Panc1 (cell line): ENCODE measurements around the gene TEX13B. TPM values are rescaled to one million over a fixed set of nuclear protein-coding genes. Genes with fewer than 3 reads are reported as not detected.
"Not testable (repeated sequence)": the region's sequence is repeated elsewhere in the genome, so short reads cannot be mapped to it uniquely, and the experiment has no call there.

ENCODE experiments used
- ATAC-seq: fragments of 200-7000 bp; cut with Tn5 transposase; 2 replicates; pipeline ENCODE4 v1.9.1; 2020; ENCODE audit warnings: mild to moderate bottlenecking, moderate library complexity
- BruUV-seq: library from RNA; stranded (reverse); fragments of 400-500 nt; replicated peaks from 2 replicates; lab custom pipeline; 2021; lab: Mats Ljungman, UMichigan
- CTCF ChIA-PET: fragments of 300-600 bp; sonication (Branson Sonifier 250); formaldehyde crosslinking; loops from one replicate; lab custom pipeline; 2022; ENCODE audit warnings: antibody characterized with exemption; lab: Charles Lee
- POLR2A ChIA-PET: fragments of 300-600 bp; sonication (Branson Sonifier 250); formaldehyde crosslinking; loops from one replicate; lab custom pipeline; 2022; ENCODE audit warnings: antibody characterized with exemption; lab: Charles Lee
- DNase-seq: peaks from one replicate; pipeline ENCODE4 v3.0.0-alpha.2; 2010; ENCODE audit warnings: low read depth, low spot score
- H3K27ac ChIP-seq: 2 replicates; pipeline ENCODE4 v1.5.1; 2011; ENCODE audit warnings: mild to moderate bottlenecking, low read length, inconsistent platforms
- H3K27me3 ChIP-seq: fragments of 200-500 bp; sonication (Bioruptor generic); 2 replicates; pipeline ENCODE4 v1.6.0; 2014; ENCODE audit warnings: low read length, inconsistent platforms; ENCODE audit not compliant: control insufficient read depth, insufficient read depth
- H3K36me3 ChIP-seq: fragments of 200-500 bp; sonication (Bioruptor generic); 2 replicates; pipeline ENCODE4 v1.5.1; 2014; ENCODE audit warnings: inconsistent platforms, mild to moderate bottlenecking, low read length, moderate library complexity; ENCODE audit not compliant: control insufficient read depth, insufficient read depth
- H3K4me1 ChIP-seq: 2 replicates; pipeline ENCODE4 v1.5.1; 2011; ENCODE audit warnings: inconsistent platforms, mild to moderate bottlenecking, low read length, moderate library complexity; ENCODE audit not compliant: control insufficient read depth, insufficient read depth
- H3K4me3 ChIP-seq, 2 experiments: 2 replicates each; pipeline ENCODE4 v1.5.1; 2011 to 2012; ENCODE audit warnings: low read depth in 2 of 2, low read length in 2 of 2, mild to moderate bottlenecking in 2 of 2, inconsistent platforms in 1 of 2, moderate library complexity in 1 of 2
- H3K9me3 ChIP-seq: fragments of 200-500 bp; sonication (Bioruptor generic); 2 replicates; pipeline ENCODE4 v1.5.1; 2014; ENCODE audit warnings: low read depth, mild to moderate bottlenecking, inconsistent platforms, low read length, moderate library complexity; ENCODE audit not compliant: control insufficient read depth, insufficient read depth
- POLR2AphosphoS5 ChIP-seq: IDR thresholded peaks from 2 replicates; pipeline ENCODE4 v1.6.1; 2012; ENCODE audit warnings: mild to moderate bottlenecking, low read depth, low read length, moderate library complexity
- SIN3A ChIP-seq: IDR thresholded peaks from 2 replicates; pipeline ENCODE4 v1.6.1; 2012; ENCODE audit warnings: low read depth, mild to moderate bottlenecking, low read length, moderate library complexity, borderline replicate concordance; ENCODE audit not compliant: insufficient read depth
- TCF7L2 ChIP-seq: IDR thresholded peaks from 2 replicates; pipeline ENCODE4 v1.6.1; 2011; ENCODE audit warnings: mild to moderate bottlenecking, low read depth, low read length, inconsistent platforms
- in situ Hi-C: cut with HindIII; loops from 2 replicates; pipeline ENCODE4 v1.10.0; 2016; ENCODE audit warnings: low sequenced_read_pairs, low pct_unique_long_range_greater_than_20kb
- intact Hi-C: fragments of 100-400 bp; cut with micrococcal nuclease; formaldehyde crosslinking; loops from one replicate; pipeline ENCODE4 v1.10.0; 2022; ENCODE audit not compliant: unreplicated experiment
- total RNA-seq: library from RNA; stranded (reverse); gene quantifications from one replicate; pipeline ENCODE4 v1.2.1, GENCODE V29; 2021; ENCODE audit not compliant: unreplicated experiment
- TF ChIP-seq, protein P1 (sequence below), 2 experiments: IDR thresholded peaks; 2 replicates each; pipeline ENCODE4 v1.6.1; 2011 to 2012; ENCODE audit warnings: low read depth in 2 of 2, control low read depth in 1 of 2, low read length in 1 of 2, mild to moderate bottlenecking in 1 of 2, moderate library complexity in 1 of 2; ENCODE audit not compliant: insufficient read depth in 1 of 2
- TF ChIP-seq, protein P2 (sequence below): fragments of 450-650 bp; IDR thresholded peaks from 2 replicates; pipeline ENCODE4 v1.5.1; 2017; ENCODE audit warnings: mild to moderate bottlenecking

The TEX13B gene
- total RNA-seq, 1 experiment from 2014 or later = not detected

DNA sequence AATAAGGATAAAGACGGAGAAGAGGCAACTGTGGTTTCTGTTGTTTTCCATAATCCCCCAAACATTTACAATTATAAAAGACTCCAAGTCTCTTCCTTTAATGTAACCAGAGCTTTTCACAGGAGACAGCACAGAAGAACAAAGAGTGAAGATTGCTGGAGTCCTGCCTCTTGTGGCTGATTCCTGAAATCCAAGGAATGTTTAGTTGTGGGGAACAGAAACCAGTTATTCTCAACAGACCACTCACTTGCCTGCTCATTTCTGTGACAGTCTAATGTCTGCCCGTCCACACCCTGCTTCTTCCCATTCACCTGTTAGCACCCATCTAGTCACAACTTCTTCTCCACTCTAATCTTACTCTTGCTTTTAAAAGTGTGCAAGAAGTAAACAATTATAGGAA, 12.1 kb downstream of the TEX13B start:
- H3K27ac ChIP-seq = no peak overlapping the region
- ChIA-PET CTCF (no interaction called here), POLR2A (no interaction called here)
- DNase-seq (no peak), ATAC-seq (no peak)
- intact Hi-C loops = no loop called here
- H3K4me3 ChIP-seq = no peak overlapping the region
- in situ Hi-C loops = no loop called here
- H3K4me1 ChIP-seq = no peaks in the 10 kb centered on the region
- no peaks in the 10 kb centered on the region for H3K9me3 ChIP-seq
- TF ChIP-seq, protein P1, sequence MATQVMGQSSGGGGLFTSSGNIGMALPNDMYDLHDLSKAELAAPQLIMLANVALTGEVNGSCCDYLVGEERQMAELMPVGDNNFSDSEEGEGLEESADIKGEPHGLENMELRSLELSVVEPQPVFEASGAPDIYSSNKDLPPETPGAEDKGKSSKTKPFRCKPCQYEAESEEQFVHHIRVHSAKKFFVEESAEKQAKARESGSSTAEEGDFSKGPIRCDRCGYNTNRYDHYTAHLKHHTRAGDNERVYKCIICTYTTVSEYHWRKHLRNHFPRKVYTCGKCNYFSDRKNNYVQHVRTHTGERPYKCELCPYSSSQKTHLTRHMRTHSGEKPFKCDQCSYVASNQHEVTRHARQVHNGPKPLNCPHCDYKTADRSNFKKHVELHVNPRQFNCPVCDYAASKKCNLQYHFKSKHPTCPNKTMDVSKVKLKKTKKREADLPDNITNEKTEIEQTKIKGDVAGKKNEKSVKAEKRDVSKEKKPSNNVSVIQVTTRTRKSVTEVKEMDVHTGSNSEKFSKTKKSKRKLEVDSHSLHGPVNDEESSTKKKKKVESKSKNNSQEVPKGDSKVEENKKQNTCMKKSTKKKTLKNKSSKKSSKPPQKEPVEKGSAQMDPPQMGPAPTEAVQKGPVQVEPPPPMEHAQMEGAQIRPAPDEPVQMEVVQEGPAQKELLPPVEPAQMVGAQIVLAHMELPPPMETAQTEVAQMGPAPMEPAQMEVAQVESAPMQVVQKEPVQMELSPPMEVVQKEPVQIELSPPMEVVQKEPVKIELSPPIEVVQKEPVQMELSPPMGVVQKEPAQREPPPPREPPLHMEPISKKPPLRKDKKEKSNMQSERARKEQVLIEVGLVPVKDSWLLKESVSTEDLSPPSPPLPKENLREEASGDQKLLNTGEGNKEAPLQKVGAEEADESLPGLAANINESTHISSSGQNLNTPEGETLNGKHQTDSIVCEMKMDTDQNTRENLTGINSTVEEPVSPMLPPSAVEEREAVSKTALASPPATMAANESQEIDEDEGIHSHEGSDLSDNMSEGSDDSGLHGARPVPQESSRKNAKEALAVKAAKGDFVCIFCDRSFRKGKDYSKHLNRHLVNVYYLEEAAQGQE (IDR thresholded peaks at IDR 0.05; ENCODE audit: insufficient read depth in 1 of 2, low read depth in 2 of 2, low read length in 1 of 2) = no peak
- no peak for TF ChIP-seq POLR2AphosphoS5
- no peak for TF ChIP-seq SIN3A
- no peak for TF ChIP-seq TCF7L2
- TF ChIP-seq, protein P2, sequence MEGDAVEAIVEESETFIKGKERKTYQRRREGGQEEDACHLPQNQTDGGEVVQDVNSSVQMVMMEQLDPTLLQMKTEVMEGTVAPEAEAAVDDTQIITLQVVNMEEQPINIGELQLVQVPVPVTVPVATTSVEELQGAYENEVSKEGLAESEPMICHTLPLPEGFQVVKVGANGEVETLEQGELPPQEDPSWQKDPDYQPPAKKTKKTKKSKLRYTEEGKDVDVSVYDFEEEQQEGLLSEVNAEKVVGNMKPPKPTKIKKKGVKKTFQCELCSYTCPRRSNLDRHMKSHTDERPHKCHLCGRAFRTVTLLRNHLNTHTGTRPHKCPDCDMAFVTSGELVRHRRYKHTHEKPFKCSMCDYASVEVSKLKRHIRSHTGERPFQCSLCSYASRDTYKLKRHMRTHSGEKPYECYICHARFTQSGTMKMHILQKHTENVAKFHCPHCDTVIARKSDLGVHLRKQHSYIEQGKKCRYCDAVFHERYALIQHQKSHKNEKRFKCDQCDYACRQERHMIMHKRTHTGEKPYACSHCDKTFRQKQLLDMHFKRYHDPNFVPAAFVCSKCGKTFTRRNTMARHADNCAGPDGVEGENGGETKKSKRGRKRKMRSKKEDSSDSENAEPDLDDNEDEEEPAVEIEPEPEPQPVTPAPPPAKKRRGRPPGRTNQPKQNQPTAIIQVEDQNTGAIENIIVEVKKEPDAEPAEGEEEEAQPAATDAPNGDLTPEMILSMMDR = no peak; the same call in 1 of the 2 replicates
- H3K36me3 ChIP-seq = no peaks in the 10 kb centered on the region
- no TSS peak for BruUV-seq
- H3K27me3 ChIP-seq = no peaks in the 10 kb centered on the region

DNA sequence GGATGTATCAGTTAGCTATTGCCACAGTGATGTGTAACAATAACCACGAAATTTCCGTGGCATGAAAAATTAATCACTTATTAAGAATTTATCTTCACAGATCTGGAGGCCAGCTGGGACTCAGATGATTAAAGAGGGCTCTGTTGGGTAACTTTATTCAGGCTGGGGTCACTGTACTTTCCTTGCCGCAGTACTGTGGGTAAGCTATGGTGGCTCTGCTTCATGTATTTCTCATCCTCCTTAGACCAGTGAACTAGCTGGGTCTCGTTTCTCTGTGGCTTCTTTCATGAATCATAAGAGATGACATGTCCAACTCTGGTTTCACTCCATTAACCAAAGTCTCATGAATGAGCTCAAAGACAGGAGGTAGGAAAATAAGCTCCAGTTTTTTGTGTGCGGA, 13.5 kb downstream of the TEX13B start:
- no peak overlapping the region for H3K27ac ChIP-seq
- intact Hi-C loops = no loop called here
- TF ChIP-seq TCF7L2 (no peak), SIN3A (no peak), POLR2AphosphoS5 (no peak)
- TF ChIP-seq, protein P2 = no peak
- TF ChIP-seq, protein P1 (IDR thresholded peaks at IDR 0.05; ENCODE audit: insufficient read depth in 1 of 2, low read depth in 2 of 2, low read length in 1 of 2) = no peak
- BruUV-seq = no TSS peak
- ChIA-PET CTCF (no interaction called here), POLR2A (no interaction called here)
- H3K36me3 ChIP-seq = no peaks in the 10 kb centered on the region
- no peaks in the 10 kb centered on the region for H3K27me3 ChIP-seq
- ATAC-seq = no peak
- DNase-seq = no peak
- no peak overlapping the region for H3K4me3 ChIP-seq
- H3K4me1 ChIP-seq = no peaks in the 10 kb centered on the region
- H3K9me3 ChIP-seq = no peaks in the 10 kb centered on the region
- in situ Hi-C loops = no loop called here

DNA sequence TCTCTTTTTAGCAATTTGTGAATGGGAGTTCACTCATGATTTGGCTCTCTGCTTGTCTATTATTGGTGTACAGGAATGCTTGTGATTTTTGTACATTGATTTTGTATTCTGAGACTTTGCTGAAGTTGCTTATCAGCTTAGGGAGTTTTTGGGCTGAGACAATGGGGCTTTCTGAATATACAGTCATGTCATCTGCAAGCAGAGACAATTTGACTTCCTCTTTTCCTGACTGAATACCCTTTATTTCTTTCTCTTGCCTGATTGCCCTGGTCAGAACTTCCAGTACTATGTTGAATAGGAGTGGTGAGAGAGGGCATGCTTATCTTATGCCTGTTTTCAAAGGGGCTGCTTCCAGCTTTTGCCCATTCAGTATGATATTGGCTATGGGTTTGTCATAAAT, 26.8 kb downstream of the TEX13B start:
- BruUV-seq, CTCF ChIA-PET, POLR2A ChIA-PET, ATAC-seq, H3K27ac ChIP-seq, H3K4me1 ChIP-seq, H3K9me3 ChIP-seq, H3K4me3 ChIP-seq, H3K27me3 ChIP-seq, DNase-seq, in situ Hi-C loops, H3K36me3 ChIP-seq: not testable (repeated sequence)
- intact Hi-C loops = loop anchor here (10.0 kb wide), 1 partner anchor 459 kb away; no protein-coding TSS in a partner anchor
